NCI-H345 treated with DMSO at 0.1 percent for 48 hours (cell line): ENCODE data around the gene C1RL.

Source experiments
- DNase-seq: peaks from one replicate; lab custom pipeline; 2025; ENCODE audit not compliant: unreplicated experiment; lab: John Stamatoyannopoulos, UW

Gene C1RL, protein sequence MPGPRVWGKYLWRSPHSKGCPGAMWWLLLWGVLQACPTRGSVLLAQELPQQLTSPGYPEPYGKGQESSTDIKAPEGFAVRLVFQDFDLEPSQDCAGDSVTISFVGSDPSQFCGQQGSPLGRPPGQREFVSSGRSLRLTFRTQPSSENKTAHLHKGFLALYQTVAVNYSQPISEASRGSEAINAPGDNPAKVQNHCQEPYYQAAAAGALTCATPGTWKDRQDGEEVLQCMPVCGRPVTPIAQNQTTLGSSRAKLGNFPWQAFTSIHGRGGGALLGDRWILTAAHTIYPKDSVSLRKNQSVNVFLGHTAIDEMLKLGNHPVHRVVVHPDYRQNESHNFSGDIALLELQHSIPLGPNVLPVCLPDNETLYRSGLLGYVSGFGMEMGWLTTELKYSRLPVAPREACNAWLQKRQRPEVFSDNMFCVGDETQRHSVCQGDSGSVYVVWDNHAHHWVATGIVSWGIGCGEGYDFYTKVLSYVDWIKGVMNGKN

DNA sequence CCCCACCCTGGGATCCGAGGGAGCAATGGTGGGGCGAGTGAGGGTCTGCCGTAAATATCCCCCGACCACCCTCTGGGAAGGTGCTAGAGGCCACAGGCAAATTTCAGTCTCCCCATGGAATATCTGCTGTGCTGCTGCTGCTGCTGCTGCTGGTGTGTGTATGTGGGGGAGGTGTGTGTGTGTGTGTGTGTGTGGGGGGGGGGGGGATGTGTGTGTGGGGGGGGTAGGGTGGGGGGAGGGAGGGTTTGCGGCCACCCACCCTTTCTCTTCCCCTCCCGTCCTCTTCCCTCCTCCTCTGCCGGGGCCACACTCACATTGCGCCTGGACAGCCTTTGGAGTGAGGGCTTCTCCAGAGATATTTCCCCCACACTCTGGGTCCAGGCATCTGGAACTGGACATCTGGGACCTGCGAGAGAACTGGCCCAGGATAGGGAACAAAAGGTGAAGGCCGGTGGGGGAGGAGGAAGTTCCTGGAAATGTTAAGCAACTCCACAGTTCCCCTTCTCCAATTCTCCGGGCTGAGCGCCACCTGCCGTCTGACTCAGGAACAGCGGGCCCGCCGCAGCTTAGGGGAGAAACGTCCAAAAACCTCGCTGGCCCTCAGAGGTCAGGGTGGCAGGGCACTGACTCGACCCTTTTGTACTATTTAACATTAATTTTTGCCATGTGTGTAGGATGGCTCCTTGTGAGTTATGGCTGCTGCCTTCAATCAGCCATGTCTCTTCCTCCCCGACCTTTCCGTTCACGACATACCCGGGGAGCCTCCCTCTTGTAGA is at the start of gene C1RL:
TSS of gene C1RL (minus strand) at position 419 of the 776 bp plus-strand sequence. CDS start at position 385, 34 bp downstream.
- DNase-seq = peak; percentile 41

DNA sequence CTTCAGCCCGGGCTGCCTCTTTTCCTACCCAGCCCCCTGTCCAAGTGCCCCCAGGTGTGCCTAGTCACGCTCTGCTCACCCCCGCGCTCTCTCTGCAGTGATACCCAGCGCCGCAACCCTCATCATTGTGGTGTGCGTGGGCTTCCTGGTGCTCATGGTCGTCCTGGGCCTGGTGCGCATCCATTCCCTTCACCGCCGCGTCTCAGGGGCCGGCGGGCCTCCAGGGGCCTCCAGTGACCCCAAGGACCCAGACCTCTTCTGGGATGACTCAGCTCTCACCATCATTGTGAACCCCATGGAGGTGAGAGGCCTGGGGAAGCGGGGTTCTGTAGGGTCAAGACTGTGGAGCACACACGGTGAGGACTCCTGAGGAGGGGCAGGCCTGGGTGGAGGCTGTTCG is 48.4 kb upstream of the C1RL start:
- no peak for DNase-seq

DNA sequence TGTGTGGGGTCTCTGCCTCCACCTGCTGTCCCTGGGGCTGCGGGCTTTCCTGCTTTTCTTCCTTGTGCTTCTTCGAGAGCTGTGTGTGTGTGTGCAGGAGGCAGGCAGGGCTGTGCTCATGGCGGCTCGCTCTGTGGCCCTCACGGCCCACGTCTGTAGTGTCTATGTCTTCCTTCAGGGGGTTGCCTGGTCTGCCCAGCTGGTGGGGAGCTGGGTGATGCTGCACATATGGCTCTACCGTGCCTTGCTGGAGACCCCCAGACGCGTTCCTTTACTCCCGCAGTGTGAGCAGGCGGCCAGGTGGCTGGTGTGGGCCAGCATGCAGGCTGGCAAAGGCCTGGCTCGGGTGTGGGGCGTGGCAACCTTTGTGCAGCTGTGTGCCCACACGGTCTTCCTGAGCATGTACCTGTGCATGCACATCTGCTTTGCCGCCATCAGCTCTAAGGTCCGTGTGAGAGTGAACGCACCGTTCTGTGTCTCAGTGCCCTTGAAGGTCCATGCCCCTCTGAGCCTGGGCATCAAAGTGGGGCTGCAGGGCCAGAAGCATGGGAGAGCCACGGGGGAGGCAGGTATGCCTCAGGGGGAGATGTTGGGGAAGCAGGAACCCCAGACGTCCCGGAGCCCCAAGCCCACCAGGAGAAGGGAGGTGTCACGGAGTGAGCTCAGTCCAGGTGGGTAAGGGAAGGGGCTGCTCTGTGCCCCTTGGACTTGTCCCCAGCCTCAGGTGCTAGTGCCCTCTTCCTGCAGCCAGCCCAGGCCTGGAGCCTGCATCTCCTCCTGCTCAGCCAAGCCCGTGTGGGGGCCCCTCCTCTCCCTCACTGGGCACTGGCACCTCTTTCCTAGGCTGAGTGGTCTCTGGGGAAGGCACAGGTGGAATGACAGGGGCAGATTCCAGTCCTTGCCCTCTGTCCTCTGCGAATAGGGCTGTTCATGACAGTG is 47.5 kb upstream of the C1RL start:
- DNase-seq = no peak

DNA sequence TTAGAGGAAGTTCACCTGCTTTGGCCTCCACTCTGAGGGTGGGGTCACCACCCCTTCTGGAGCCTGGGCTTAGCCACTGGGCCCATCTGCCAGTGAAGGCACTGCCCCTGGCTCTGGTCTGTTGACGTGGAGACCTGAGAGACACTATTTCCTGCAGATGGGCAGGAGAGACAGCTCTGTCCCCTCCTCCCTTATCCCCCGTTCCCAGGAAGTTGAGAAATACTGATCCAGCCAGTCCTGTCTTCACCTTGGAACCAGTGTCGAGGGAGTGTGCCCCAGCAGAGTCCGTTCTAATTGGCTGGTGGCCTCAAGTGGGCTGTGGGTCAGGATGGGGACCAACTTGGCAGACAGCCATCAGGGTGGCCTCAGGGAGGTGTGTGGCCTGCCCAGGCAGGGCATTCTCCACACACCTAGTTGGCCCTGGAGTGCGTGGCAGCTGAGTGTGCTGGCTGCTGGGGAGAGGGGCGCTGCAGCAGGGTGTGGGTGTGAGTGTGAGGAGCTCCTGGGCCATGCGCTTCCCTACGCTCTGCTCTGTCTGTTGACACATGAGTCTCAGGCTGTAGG is 46.5 kb upstream of the C1RL start:
- no peak for DNase-seq

DNA sequence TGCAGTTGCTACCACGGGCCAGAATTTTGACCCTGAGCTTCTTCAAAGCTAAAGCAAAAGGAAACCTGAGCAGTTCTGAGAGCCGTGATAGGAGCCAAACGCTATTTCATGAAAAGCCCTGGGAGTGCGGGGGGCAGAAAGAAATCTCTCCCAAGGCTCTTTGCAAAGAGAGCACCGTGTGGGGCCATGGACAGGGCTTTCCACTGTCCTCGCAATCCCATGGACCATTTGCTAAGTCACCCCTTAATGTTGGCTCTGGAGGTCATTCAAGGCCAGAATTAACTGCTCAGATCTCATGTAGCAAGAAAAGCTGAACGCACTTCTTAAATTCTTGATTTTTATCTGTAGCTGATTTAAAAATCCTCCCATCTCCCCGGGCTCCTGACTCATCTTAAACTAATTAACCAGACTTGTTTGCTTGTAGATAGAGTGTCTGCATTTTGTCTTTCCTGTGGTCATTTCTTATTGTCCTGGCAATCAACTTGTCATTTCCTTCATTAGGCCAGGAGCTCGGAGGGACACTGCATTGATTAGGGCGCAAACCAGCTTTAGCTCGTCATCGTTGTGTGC is 46.0 kb upstream of the C1RL start:
- DNase-seq = no peak

DNA sequence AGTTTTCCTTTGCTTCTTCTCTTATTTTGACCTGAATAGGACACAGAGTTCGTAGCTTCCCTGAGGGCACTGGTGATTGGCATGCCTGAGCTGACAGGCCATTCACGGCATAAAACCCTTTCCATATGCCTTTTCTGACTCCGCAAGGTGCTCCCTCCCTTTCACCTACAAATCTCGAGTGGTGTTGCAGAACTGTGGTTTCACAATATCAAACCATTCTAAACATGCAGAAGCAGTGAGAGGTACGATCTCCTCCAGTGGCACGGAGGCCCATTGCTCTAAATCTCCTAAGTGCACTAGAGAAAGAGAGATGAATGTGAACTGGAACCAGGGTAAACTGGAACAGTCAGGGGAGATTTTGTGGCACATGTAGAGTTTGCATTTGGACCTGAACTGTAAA is 45.0 kb upstream of the C1RL start:
- no peak for DNase-seq

DNA sequence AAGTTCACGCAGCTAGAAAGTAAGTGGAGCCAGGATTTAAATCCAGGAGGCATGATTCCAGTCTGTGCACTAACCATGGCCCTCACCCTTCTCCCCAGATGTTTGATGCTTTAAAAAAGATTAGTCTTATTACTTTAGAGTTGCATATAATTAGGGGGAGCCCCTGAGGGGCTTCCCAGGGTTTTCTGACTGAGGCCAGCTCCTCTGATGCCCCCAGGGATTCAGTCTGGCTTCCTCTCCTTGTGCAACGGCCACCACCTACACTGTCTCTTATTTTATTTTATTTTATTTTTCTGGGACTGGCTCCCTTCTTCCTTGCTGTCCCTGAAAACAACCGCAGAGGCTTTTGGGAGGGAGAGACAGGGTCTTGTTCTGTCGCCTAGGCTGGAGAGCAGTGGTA is 43.8 kb upstream of the C1RL start:
- no peak for DNase-seq

DNA sequence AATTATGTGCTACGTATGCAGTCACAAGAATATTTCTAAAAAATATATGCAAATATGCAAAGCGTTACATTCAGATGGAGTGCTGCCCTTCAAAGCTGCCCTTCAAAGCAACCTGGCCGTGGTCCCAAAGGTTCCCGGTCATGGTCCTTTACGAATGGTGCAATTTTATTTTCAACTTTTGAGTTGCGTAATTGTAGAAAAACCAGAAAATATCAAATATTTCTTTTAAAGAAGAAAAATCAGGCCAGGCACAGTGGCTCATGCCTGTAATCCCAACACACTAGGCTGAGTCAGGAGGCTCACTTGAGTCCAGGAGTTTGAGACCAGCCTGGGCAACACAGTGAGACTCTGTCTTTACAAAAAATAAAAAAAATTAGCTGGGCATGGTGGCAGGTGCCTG is 42.5 kb upstream of the C1RL start:
- DNase-seq = no peak

DNA sequence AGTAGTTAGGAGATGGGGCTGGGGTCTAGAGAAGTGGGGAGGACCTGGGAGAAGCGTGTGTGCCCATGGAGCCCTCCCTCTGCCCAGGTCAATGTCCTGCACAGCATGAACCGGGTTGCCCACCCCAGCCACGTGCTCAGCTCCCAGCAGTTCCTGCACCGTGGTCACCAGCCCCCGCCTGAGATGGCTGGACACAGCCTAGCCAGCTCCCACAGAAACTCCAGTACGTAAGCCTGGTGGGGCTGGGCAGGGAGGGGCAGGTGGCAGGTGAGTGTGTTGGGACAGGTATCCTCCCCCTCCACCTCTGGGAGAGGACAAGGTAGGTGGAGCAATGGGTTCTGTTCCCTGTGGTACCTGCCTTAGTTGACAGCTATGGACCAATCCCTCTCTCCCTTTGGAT is 41.8 kb upstream of the C1RL start:
- no peak for DNase-seq

DNA sequence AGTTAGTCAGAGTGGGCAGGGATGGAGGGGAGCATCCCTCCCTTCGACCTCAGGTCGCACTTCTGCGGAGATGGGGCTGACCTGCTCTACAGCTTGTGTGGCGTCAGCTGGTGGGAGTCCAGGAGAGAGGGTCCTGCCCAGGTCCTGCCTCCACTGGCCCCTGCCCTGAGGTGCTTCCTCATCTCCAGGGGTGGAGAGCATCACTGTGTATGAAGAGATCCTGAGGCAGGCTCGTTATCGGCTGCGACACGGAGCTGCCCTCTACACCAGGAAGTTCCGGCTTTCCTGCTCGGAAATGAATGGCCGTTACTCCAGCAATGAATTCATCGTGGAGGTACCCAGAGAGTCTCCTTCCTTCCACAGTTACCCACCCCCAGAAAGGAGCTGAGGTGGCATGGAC is 41.3 kb upstream of the C1RL start:
- DNase-seq = no peak

DNA sequence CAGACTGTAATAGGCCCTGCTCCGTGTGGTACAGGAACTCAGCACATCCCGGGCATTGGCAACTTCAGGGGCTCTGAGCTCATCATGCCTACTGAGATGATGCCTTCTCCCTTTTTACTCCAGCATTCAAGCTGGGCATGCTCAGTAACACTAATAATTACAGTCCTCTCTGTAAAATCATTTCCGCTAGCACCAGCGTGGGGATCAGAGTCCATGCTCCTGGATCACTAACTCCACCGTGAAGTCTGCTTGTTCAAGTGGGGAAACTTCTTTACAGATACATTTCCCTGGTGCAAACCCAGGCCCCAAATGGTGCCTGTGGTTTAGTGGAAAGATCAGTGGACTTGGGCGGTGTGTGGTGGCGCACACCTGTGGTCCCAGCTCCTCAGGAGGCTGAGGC is 37.9 kb upstream of the C1RL start:
- no peak for DNase-seq

DNA sequence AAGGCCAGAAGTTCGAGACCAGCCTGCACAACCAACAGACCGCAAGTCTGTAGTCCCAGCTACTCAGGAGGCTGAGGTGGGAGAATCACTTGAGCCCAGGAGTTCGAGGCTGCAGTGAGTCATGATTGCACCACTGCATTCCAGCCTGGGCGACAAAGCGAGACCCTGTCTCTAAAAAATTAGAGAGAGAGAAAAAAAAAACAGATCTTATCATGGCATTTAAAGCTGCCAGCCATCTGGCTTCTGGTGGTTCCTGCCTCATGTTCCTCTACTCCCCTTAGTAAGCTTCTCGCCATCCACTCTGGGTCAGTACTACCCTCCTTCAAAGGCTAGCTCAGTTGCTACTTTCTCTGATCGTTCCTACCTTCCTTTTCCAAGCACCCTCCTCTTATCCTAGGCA is 37.2 kb upstream of the C1RL start:
- no peak for DNase-seq

DNA sequence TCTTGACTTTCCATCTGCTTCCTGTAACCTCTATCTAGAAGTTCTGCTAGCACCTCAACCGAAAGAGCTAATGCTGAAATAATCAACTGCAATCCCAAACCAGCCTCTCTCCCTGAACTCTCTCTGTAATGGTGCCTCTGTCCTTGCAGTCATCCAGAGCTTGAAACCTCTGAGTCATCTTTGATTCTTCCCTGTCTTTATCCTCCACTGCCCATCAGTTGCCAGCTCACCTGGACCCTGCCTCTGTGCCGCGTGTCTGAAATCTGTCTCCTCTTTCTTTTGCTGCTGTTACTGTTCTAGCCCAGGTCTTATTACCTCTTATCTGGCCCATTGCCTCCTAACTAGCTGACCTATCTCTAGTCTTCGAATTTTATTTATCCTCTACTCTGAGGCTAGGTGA is 36.7 kb upstream of the C1RL start:
- DNase-seq = no peak

DNA sequence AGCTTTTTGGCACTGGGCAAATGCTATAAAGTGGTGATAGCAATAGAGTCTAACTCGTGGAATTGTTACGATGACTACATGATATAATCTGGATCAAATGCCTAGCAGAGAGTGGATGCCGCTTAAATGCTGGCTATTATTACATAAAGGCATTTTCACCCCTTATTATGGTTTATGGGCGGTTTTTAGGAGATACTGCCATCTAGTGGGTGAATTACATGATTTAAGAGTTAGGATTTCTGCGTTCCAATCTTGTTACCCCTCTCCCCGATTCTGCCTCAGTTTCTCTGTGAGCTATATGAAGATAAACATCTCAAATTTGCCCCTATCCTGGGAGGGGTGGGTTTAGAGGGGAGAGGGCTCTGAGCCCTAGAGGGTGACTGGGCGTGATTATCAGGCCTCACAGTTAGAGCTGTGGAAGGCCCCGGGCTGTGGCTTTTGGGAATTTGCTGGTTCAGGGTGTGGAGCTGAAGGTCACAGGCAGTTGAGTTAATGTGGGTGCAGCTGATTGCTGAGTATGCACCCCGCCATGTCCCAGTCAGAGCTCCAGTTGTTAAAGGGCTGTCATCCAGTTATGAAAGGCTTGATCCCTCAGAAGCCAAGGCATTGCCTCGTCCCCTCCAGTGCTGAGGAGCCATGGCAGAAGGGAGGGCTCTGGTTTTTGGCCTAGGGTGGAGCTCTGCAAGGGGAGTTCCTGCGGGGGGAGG is 35.6 kb upstream of the C1RL start:
- peak; percentile 12 for DNase-seq

DNA sequence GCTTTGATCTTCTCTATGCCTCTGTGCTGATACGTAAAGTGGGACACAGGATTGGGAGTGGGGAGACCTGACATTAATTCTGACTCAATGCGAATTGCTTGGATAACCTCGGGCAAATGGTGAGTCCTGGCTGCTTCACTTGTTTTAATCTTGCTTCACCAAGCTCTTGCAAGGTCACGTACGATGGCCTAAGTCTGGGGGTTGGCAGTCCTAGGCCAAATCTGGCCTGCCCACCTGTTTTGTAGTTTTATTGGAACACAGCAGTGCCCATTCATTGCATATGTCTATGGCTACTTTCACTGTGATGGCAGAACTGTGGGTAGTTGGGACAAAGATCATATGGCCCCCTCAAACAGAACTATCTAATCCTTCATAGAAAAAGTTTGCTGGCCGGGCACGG is 34.5 kb upstream of the C1RL start:
- no peak for DNase-seq

DNA sequence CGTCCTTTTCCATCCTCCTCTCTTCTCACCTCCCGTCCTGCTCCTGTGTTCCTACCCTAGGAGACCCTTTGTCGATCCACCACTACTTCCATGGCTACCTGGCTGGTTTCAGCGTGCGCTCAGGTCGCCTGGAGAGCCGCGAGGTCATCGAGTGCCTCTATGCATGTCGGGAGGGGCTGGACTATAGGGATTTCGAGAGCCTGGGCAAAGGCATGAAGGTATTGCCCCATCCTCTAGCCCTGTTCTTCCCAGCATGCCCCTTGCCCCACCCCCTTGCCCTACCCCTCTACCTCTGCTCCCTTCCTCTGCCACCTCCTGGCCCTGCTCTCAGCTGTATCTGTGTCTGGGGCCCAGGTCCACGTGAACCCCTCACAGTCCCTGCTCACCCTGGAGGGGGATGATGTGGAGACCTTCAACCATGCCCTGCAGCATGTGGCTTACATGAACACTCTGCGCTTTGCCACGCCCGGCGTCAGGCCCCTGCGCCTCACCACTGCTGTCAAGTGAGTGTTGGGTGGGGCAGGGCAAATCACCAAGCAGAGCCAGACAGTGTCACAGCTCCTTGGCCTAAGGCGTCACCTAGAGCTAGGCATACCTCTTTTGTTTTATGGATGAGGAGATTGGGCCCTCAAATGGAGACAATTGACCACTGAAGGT is 33.9 kb upstream of the C1RL start:
- DNase-seq = no peak

DNA sequence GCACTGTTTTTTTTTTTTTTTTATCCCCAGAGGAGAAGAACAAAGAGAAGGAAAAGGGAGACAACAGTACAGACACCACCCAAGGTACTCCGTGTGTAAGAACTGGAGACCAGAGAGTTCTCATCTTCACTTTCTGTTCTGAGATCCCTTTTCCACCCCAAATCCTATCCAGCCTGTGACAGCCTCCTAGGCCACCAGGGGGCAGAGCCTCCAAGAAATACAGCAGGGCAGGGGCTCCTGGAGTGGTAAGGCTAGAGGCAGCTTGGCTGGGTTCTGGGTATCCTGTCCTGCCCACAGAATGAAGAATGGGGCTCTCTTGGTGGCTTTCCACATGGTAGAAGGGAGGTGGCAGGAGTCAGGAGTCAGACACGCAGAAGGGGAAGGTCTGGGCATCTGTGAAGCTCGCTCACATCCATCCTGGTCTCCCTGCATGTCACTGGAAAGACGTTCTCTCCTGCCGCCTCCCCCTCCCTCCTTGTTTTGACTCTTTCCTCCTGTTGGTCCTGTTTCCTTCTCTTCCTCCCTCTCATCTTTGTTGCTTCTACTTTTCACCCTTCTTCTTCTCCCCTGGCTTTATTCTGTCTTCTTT is 33.1 kb upstream of the C1RL start:
- no peak for DNase-seq

DNA sequence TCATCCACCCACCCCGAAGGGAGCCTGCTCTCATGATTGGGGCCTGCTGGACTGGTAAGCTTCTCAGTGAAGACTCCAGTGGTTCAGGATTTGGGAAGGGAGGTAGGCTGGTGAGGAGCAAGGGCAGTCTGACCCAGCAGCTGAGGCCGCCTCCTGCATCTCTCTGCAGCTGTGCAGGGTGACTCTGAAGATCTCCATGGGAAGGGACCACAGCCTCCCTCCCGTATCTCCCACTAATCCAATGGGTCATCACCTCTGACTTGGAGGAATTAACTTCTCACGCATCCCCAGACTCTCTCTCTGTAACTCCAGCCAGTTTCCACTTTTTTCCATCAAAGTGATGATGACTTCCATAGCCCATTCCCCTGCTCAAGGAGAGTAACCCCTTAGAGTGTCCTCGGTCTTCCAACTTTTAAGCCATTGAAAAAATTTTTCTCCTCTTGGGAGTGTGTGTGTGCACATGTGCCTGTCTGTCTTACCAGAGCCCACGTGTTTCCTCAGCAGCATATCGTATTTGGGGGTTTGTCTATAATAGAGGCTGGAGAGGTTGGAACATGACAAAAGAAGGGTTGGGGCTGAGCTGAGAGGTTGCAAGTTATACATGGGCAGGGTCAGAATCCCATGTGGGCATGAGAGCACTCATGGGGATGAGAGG is 32.5 kb upstream of the C1RL start:
- no peak for DNase-seq

DNA sequence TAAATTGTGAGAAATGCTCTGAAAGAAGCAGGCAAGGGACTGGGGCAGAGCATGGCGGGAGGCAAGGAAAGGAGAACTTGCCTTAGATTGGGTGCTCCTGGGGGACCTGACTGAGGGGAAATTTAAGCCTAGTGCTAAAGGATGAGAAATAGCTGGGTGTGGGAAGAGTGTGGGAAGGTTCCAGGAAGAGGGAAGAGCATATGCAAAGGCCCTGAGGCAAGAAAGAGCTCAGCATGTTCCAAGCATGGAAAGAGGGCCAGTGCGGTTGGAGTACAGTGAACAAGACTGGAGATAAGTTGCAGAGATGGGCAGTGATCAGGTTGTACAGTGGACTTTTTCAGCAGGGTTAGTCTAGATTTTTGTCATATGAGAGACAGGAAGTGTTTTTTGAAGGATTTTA is 30.2 kb upstream of the C1RL start:
- no peak for DNase-seq
